GM21526 (cell line): Measurements from ENCODE around the gene TNRC6C.

ENCODE experiments used
- ATAC-seq: cut with Tn5 transposase; IDR thresholded peaks from one replicate; pipeline ENCODE4 v1.9.1; 2021; ENCODE audit warnings: moderate library complexity; ENCODE audit not compliant: unreplicated experiment, low FRiP score

The TNRC6C gene

GRCh38 chr17:78010759-78011158 is 52.3 kb downstream of the TNRC6C start:
- no peak for ATAC-seq

- no peak for ATAC-seq
These were observed 53.9 kb downstream of the TNRC6C start for GRCh38 chr17:78012428-78012827.

GRCh38 chr17:78013683-78014467 is 55.4 kb downstream of the TNRC6C start:
- no peak for ATAC-seq

- no peak for ATAC-seq
These were observed 56.1 kb downstream of the TNRC6C start for GRCh38 chr17:78014646-78015045.

GRCh38 chr17:78016852-78017251 is 58.3 kb downstream of the TNRC6C start:
- ATAC-seq: no peak

GRCh38 chr17:78019367-78019975 is 61.0 kb downstream of the TNRC6C start:
- ATAC-seq: no peak

GRCh38 chr17:78019976-78020716 is 61.6 kb downstream of the TNRC6C start:
- no peak for ATAC-seq

GRCh38 chr17:78020717-78021108 is 62.2 kb downstream of the TNRC6C start:
- ATAC-seq: no peak

GRCh38 chr17:78022425-78022824 is 63.9 kb downstream of the TNRC6C start:
- no peak for ATAC-seq

- no peak for ATAC-seq
These were observed 64.5 kb downstream of the TNRC6C start for GRCh38 chr17:78023042-78023441.

- no peak for ATAC-seq
These were observed 67.9 kb downstream of the TNRC6C start for GRCh38 chr17:78026381-78026780.

GRCh38 chr17:78027121-78027520 is 68.6 kb downstream of the TNRC6C start:
- no peak for ATAC-seq

- no peak for ATAC-seq
These were observed 71.2 kb downstream of the TNRC6C start for GRCh38 chr17:78029697-78030096.

- no peak for ATAC-seq
These were observed 72.9 kb downstream of the TNRC6C start for GRCh38 chr17:78031435-78031834.

GRCh38 chr17:78032166-78032565 is 73.7 kb downstream of the TNRC6C start:
- ATAC-seq: no peak

- ATAC-seq: no peak
These were observed 76.1 kb downstream of the TNRC6C start for GRCh38 chr17:78034429-78035091.

GRCh38 chr17:78037280-78037679 is 78.8 kb downstream of the TNRC6C start:
- ATAC-seq: no peak

- no peak for ATAC-seq
These were observed 80.3 kb downstream of the TNRC6C start for GRCh38 chr17:78038748-78039288.

GRCh38 chr17:78039581-78039980 is 81.1 kb downstream of the TNRC6C start:
- ATAC-seq: no peak

GRCh38 chr17:78040440-78041385 is 82.2 kb downstream of the TNRC6C start:
- no peak for ATAC-seq
